GM21381 (cell line): Measurements from ENCODE around the gene FOXO1.
"Not testable (repeated sequence)": the region's sequence is repeated elsewhere in the genome, so short reads cannot be mapped to it uniquely, and the experiment has no call there.

Source experiments
- ATAC-seq: cut with Tn5 transposase; IDR thresholded peaks from one replicate; pipeline ENCODE4 v1.9.1; 2021; ENCODE audit warnings: mild to moderate bottlenecking, moderate library complexity; ENCODE audit not compliant: unreplicated experiment

The FOXO1 gene

DNA sequence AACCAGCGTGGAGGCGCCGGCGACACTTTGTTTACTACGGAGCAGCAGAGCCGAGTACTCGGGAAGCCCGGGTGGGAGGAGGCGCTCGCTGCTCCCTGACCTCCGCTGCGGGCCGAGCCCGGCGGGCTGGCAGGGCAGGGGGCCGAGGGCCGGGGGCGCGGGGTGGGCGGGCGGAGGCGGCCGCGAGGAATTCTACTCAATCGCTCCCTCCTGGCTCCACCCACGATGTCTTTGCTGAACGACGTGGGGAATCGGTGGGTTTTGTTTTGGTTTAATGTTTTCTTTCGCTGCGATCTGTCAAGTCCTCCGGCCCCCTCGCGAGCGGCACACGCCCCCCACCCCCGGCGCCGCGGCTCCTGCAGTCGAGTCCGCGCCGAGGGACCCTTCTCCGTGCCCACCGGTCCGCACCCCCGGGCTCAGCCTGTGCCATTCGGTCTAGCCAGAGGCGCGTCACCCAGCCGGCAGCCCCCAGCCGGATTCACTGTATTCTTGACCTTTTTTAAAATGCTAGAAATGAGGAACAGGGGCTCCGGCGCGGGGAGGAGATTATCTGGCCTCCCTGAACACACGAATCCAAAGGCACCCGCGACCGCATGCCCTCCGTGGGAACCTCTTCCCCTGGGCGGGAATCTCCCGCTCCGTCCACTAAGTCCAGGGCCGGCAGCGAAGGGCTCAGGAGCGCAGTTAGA lies 636 bp upstream of the FOXO1 start:
- peak; percentile 14 for ATAC-seq

DNA sequence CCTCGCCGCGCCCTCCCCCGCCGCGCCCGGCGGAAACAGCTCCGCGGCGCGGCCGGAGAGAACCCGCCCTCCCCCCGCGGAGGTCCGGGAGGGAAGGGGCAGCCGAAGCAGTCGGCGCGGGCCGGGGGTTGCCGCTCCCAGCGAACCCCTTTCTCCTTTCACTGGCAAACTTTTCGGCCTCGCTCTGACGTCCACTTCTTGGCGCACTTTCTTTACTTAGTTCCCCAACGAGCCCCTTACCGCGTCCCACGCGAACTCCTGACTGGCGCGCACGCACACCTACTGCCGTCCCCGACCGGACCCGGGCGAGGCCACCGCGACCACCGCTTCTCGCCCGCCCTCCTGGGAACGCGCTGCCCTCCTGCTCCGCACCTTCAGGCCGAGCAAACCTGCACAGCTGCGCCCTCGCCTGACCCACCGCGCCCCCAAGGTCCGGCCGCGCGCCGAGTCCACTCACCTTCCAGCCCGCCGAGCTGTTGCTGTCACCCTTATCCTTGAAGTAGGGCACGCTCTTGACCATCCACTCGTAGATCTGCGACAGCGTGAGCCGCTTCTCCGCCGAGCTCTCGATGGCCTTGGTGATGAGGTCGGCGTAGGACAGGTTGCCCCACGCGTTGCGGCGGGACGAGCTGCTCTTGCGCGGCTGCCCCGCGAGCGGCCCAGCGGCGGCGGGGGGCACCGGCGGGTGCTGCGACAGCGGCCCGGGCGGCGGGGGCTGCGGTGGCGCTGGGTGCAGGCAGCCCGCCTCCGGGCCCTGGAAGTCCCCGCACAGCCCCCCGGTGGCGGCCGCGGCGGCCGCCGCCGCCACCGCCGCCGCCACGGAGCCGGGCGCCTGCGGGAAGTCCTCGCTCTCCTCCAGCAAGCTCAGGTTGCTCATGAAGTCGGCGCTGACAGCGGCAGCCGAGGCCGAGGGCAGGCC lies 1.1 kb downstream of the FOXO1 start:
- ATAC-seq = peak; percentile 5

DNA sequence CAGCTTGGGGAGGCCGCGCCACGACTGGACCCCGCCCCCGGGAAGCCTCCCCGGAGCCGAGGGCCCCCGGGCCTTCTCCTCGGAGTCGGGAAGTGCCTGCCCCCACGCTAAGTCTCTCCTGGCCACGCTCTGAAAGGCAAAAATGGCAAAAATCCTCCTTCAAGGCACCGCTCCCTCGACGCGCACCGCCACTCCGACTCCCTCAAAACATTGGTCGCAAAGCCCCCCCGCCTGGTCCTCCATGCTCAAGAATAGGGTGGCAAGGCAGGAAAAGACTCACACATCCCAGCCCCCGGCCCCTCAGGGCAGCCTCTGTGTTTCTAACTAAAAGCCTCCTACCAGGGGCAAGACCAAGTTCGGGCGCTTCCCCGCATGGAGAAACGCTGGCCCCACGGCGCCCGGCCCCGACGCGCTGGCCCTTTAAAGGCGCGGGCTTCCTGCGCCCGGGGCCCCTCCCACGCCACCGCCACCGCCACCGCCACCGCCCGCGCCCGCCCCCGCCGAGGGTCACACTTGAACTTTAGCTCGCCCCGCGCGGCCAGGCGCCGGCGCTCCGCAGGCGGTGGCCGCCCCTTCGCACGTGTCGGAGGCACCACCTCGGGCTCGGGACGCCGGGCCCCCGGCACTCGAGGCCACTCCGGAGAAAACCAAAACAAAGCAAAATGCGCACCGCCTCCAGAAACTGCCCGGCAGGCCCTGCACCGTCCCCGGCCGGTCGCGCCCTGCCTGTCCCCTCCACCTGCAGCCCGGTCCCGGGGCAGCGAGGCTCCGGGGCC lies 1.9 kb downstream of the FOXO1 start:
- ATAC-seq = peak; percentile 26

DNA sequence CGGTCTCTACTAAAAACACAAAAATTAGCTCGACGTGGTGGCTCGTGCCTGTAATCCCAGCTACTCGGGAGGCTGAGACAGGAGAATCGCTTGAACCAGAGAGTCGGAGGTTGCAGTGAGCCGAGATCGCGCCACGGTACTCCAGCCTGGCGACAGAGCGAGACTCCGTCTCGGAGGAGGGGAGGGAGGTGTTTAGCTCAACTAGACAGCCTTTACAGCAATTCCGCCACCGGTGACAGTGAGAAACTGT lies 2.4 kb downstream of the FOXO1 start:
- not testable (repeated sequence) for ATAC-seq

DNA sequence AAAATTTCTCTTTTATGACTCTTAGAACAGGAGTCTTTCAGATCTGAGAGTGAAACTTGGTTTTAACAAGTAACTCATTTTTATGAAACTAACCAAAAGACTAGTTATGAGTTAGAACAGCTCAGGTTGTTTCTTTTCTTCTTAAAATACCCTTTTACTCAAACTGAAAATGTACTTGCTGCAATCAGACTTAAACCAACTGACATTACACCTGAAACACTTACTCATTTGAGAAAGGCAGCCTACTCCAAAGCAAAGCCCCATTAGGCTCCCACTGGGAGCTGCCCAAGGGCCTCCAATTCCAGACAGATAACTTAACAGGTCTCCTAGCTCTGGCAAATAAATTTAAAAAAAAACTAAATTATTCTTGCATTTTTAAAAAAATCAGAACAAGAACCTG lies 3.6 kb downstream of the FOXO1 start:
- peak; percentile 30 for ATAC-seq

DNA sequence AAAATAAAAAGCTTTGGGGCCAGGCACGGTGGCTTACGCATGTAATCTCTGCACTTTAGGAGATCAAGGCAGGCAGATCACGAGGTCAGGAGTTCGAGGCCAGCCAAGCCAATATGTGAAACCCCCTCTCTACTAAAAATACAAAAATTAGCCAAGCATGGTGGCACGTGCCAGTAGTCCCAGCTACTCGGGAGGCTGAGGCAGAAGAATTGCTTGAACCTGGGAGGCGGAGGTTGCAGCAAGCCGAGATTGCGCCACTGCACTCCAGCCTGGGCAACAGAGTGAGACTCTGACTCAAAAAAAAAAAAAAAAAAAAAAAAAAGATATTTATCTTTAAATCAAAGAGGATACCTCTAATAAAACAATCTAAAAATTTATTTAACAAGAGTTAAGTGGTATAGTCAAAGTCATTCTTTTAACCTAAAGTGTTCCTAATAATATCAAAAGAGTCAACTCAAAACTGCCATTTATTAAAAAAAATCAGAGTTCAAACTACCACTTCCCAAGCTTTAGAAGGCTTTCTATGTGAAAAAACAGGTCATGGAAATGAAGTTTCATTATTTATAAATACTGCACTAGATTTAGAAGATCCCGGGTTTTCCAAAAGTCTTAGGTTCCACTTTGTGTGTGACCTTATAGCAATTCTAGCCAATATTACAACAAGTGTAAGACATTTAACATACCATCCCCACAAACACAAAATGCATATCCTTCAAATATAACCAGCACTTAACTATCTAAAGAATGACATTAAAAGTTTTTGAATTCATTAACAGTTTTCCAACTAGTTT lies 4.4 kb downstream of the FOXO1 start:
- no peak for ATAC-seq

DNA sequence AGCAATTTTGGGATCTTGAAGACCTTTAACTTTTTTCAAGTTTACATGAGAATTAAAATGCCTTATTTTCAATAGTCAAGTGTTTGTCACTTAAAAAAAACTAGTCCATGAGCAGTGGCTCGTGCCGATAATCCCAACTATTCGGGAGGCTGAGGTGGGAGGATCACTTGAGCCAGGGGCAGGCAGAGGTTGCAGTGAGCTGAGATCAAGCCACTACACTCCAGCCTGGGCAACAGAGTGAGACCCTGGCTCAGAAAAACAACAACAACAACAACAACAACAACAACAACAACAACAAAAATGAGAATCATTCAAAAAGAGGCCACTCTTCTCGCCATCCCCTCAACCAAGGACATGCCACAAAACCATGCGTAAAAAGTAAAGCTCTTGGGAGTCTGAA lies 5.7 kb downstream of the FOXO1 start:
- ATAC-seq = no peak

DNA sequence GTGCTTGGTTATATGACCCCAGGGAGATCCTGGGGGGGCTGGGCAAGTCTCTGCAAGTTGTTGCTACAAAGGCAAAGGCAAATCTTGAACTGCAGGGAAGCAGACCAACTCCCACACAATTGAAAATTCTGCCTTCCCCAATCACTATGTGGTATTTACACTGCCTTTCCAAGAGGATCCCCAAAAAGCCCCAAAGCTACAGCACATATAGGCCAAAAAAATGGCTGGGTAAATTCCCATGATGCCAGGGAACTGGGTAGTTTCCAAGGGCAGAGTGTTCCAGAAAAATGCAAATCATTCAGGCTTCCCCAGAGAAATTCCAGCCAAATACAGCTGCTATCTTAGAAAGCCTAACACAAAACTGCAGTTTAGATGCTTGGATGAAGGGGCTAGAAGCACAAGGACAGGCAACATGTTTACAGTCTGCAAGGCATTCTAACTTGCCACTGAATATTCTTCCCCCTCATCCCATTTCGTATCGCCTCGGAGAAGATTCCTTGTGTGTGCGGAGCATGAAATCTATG lies 6.2 kb downstream of the FOXO1 start:
- no peak for ATAC-seq

DNA sequence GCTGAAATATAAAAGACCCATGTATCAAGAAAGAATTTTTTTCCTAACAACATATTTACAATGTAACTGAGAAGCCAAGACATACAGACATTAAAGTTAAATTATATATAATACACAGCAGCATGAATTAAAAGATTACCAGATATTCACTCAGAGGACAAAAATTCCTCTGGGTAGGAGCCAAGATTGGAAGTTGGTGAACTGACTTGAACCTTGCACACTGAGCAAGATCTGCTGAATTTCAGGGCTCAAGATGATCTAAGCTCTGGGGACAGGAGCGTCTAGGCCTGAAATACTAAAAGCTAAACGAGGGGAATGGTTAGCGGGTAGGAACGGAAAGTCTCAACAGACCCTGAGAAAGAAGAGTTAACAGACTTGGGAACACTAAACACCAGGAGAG lies 8.5 kb downstream of the FOXO1 start:
- no peak for ATAC-seq

DNA sequence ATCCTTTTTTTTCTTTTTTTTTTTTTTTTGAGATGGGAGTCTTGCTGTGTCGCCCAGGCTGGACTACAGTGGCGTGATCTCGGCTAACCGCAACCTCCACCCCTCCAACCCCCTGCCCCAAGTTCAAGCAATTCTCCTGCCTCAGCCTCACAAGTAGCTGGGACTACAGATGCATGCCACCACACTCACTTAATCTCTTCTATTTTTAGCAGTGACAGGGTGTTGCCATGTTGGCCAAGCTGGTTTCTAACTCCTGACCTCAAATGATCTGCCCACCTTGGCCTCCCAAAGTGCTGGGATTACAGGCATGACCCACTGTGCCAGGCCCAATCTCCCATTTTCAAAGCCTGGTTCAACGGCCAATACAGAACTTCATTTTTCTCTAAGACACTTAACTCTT lies 9.1 kb downstream of the FOXO1 start:
- no peak for ATAC-seq

DNA sequence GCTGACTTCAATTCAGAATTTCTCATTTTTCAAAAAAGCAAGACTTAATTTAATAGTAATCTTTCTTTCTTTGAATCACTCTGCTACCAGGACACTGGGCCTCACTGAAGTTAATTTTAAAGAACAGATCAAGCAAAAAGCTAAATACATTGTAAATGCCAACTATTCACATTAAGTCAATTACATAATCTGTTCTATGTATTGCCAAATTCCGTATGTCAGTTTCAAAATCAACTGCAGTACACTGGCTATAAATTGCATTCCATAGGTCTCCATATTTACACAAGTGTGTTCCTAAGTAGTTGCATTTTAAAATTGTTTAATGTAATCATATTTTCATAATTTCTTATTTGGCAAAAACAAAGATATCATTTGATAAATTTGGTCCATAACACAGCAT lies 10.1 kb downstream of the FOXO1 start:
- no peak for ATAC-seq

DNA sequence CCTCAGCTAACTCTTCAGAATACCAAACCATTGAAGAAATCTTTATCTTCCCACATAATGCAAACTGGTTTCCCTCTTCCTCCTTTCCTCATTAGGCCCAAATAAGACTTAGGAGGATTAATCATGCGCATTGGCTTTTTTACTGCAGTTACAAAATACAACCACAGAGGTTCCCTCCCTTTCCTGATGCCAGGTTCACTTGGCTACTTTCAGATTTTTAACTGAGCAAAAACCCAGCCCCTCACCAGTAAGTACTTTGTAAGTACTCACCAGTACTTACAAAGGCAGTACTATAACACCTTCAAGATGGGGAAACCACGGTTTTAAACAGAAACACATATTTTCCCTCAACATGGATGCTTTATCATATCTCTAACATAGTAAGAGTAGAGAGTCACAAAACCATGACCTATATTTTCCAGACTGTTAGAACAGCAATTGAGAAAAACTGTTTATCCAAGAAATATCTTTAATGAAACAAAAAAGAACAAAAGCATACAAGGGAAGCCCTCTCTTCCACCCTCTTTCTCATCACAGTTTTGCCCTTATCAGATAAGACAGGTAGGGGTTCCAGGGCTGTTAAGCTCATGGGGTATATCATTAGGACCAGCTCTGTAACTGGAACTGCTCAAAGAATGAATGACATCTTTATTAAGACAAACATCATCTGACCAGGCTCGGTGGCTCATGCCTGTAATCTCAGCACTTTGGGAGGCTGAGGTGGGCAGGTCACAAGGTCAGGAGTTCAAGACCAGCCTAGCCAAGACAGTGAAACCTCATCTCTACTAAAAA lies 12.7 kb downstream of the FOXO1 start:
- no peak for ATAC-seq

DNA sequence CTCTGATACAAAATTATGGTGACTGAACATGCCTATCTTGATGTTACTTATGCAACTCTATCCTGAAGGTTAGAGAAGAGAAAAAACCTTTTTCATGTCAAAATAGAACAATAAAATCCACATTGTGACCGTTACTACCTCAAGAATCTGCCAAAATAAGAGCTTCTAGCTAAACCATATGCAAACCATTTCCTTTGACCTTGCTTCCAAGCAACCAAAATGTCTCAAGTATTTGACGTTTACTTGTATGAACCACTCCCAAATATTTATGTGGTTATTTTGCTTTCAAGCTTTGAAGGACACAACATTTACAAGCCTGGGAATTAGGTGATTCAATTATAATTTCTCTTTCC lies 13.9 kb downstream of the FOXO1 start:
- no peak for ATAC-seq

DNA sequence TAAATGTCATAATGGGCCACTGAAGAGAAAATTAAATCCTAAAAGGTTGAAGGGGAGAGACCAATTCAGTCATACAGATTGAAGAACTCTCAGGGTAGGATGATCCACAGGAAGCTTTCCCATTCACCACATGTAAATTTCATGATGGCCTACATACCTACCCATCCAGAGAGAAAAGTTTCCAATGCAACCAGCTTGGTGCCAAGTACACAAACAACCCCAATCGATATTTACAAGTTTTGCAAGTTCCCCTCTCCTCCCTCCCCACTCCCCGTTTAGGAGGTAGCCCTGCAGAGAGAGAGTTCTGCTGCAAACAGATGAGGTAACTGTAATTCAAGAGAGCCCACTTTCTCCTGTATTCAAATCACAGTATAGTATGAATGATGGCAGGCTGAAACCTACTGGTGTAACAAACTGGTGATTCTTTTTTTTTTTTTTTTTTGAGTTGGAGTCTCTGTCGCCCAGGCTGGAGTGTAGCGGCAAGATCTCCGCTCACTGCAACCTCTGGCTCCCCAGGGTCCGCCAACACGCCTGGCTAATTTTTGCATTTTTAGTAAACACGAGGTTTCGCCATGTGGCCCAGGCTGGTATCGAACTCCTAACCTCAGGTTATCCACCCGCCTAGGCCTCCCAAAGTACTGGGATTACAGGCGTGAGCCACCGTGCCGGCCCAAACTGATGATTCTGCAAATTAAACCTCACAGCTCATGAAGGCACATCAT lies 14.4 kb downstream of the FOXO1 start:
- no peak for ATAC-seq

DNA sequence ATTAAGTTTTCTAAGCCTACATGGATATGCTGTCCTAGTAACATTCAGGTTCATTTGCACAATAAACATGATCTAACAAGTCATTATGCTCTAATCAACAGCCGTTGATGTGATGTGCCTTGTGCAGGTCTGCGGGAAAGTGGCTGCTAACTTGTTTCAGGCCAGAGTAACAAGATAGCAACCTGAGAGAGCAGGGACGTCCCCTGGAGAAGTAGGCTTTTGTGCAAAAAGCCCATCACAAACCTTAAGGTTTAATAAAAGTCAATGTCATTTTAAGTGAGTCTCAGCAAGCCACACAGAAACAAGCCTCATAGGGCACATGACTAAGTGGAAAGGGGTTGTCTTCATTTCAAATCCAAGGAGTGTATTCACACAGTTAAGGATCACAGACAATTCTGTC lies 17.6 kb downstream of the FOXO1 start:
- no peak for ATAC-seq

DNA sequence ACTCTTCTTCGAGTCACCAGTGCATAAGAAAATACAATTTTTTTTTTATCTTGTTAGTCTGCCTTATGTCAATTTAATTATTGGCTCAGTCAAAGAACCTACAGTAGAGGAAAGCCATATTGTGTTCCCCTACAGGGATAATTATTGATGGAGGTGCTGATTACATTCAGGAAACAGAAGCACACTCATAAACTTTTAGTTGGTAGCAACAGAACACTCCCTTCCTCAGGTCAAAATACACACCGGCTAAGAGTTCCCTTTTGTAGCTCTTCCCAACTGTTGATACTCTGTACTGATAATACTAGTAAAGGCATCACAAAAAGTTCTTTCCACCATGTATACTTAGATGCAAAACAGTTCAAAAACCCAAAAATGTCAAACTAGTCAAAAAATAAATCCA lies 18.4 kb downstream of the FOXO1 start:
- no peak for ATAC-seq

DNA sequence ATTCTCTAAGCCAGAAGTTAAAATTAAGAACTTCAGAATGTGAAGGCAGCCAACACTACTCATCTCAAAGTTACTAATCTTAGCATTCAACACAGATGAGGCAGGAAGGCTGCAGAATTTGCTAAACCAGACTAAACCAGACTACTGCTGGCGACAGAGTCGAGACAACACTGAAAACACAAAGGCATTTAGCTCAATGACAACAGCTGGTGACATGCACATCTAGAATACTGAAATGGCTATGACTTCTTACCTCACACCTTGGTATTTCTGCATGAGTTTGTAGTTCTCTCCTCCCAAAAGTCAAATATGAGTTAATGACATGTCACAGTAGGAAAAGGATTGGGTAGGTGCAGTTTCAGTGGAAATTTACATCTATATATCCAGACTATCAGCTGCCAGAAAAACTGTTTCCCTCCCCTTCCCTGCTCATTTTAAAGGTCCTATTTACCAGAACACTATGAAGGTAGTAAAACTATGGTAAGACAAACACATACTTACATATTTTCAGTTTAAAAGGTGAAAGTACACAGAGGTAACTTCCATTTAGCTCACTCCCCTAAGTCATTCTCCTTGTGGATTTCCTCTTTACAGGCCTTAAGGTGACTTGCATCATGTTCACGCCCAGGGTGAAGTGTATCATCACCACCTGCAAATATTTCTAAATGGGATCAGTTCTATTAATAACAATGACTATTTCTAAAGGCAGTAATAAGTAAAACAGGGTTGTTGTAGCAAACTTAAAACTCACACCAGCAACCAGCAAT lies 21.4 kb downstream of the FOXO1 start:
- no peak for ATAC-seq

DNA sequence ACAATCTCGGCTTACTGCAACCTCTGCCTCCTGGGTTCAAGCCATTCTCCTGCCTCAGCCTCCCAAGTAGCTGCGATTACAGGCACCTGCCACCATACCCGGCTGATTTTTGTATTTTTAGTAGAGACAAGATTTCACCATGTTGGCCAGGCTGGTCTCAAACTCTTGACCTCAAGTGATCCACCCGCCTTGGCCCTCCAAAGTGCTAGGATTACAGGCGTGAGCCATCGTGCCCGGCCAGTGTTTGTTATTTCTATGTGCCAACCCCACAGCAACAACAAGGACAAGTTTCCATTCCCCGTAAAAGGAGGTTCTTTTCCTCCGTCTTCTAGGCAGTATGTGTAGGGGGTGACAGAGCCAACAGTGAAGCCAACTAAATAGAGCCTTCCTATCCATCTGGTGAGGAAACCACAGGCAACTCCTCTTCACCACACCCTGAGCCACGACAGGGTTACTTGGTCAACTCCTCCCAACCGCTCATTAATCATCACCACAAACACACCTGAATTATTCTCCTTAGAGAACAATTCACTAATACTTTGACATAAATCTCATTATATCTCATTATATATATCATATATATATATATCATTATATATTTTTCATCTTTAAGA lies 25.5 kb downstream of the FOXO1 start:
- no peak for ATAC-seq
